Fibroblast of pulmonary artery (primary cell): ENCODE results near the gene LDB3.

Source experiments
- DNase-seq: peaks from one replicate; pipeline ENCODE4 v3.0.0-alpha.2; 2010; ENCODE audit warnings: low read depth
- H3K4me3 ChIP-seq: replicated peaks from 2 replicates; pipeline ENCODE4 v1.5.1; 2011; ENCODE audit warnings: low read depth, mild to moderate bottlenecking, control low read depth, low read length, moderate library complexity
- TF ChIP-seq, protein P1 (sequence below): IDR thresholded peaks from 2 replicates; pipeline ENCODE4 v1.5.1; 2011; ENCODE audit warnings: mild to moderate bottlenecking, control low read depth, low read length, inconsistent platforms; ENCODE audit errors: missing control alignments

Gene LDB3

DNA sequence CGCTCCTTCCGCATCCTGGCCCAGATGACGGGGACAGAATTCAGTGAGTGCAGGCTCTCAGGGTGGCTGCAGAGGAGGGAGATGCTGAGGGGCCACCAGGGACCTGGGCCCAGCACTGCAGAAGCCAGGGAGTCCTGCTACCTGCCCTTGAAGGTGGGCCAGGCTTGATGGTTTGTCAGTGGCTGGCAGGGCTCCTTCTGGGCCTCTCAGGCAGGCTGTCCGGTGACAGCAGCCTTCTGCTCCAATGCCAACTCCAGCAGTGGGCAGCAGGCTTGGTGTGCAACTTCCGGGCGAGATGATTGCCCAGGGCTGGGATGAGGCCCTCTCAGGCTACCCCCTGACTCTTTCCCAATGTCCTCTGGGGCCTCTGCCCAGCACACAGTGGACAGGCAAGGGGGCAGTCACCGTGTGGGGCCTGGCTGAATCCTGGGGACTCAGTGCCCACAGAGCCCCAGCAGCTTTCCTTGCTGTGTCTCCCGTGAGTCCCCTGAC, 23.8 kb downstream of the LDB3 start:
- DNase-seq = no peak
- TF ChIP-seq, protein P1, sequence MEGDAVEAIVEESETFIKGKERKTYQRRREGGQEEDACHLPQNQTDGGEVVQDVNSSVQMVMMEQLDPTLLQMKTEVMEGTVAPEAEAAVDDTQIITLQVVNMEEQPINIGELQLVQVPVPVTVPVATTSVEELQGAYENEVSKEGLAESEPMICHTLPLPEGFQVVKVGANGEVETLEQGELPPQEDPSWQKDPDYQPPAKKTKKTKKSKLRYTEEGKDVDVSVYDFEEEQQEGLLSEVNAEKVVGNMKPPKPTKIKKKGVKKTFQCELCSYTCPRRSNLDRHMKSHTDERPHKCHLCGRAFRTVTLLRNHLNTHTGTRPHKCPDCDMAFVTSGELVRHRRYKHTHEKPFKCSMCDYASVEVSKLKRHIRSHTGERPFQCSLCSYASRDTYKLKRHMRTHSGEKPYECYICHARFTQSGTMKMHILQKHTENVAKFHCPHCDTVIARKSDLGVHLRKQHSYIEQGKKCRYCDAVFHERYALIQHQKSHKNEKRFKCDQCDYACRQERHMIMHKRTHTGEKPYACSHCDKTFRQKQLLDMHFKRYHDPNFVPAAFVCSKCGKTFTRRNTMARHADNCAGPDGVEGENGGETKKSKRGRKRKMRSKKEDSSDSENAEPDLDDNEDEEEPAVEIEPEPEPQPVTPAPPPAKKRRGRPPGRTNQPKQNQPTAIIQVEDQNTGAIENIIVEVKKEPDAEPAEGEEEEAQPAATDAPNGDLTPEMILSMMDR = no peak
- H3K4me3 ChIP-seq = no peak overlapping the region

DNA sequence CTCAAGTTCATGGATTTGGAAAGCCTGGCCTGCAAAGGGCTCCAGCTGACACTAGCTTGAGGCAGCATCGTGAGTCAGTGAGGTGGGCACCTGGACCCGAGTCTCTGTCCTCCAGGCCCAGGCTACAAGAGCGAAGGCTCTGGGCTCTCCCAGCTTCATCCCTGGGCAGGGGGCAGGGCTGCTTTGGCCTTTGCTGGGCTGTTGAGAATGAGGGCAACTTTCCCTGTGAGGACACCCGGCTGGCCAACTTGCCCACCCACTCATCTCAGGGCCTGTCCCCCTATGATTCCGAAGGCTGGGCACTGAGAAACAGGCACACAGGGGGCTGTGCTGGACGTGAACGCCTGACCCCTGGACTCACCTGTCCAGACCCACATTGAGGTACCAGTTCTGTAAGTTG, 24.4 kb downstream of the LDB3 start:
- no peak overlapping the region for H3K4me3 ChIP-seq
- DNase-seq = no peak
- TF ChIP-seq, protein P1 = no peak

- TF ChIP-seq, protein P1 = no peak
- no peak for DNase-seq
- H3K4me3 ChIP-seq = no peak overlapping the region
Measured at GRCh38 chr10:86693275-86693674, 25.0 kb downstream of the LDB3 start.

DNA sequence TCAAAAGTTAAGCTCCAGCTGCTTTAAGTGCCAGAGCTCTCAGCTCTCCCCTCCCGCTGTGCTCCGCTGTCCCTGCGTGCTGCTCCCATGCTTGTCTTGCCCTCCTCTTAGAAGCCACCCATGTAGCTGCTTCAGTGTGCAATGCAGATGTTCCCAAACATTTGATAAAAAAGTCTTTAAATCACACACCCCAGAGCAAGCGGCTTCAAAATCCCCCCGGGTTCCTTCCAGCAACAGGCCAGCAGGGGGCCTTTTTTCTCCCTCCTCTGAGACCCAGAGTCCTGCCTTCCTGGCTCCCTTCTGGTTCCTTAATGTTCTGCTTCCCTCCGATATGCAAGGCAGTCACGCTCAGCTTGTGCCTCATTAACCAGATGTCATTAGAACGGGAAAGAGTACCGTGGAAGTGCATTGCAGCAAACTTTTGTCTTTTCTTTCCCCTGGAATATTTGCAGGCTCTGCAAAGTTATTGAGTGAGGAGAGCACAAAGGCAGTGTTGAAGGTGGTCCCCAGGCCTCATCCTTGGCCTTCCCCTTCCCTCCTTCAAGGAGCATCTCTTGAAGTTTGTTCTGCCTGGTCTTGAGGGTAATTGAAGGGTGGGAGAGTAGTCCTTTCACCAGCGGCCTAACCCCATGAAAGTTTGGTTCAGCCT, 25.5 kb downstream of the LDB3 start:
- peak; percentile 63 for DNase-seq
- no peak overlapping the region for H3K4me3 ChIP-seq
- TF ChIP-seq, protein P1 = peak; percentile 83

- DNase-seq = no peak
- TF ChIP-seq, protein P1 = peak; percentile 12
Measured at GRCh38 chr10:86698207-86698940, 30.1 kb downstream of the LDB3 start.

GRCh38 chr10:86699125-86699524, 30.8 kb downstream of the LDB3 start:
- DNase-seq = no peak
- H3K4me3 ChIP-seq = no peak overlapping the region
- TF ChIP-seq, protein P1 = no peak

More at GRCh38 chr10:86698207-86698940, 30.1 kb downstream of the LDB3 start:
- H3K4me3 ChIP-seq = no peak overlapping the region

DNA sequence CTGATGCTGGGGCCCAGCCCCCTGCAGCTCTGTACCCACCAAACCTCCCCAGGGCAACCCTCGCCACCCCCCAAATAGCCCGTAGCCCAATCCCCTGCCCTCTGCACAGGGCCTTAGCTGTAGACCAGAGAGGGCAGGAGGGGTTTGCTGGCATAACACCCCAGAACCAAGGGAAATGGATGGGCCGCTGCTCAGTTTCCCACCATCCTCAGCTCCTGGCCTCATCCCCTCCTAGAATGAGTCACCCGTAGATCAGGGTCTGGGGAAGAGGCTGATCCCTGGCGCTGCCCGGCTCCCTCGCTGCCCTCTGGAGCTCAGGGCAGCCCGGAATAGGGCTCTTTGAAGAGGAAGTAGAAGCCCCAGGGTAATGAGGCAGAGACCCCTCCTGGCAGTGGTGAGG, 31.2 kb downstream of the LDB3 start:
- no peak overlapping the region for H3K4me3 ChIP-seq
- no peak for DNase-seq
- TF ChIP-seq, protein P1 = no peak
